AG04449 (cell line): ENCODE measurements around the gene GABRD.

Experiments
- CTCF ChIA-PET: fragments of 350-600 bp; formaldehyde crosslinking; extraction: SDS; loops from one replicate; lab custom pipeline; 2021; ENCODE audit warnings: antibody characterized with exemption; lab: Yijun Ruan, JAX
- POLR2A ChIA-PET: fragments of 400-600, 350-600 bp; formaldehyde crosslinking; extraction: SDS; loops from one replicate; lab custom pipeline; 2020; ENCODE audit warnings: antibody characterized with exemption, inconsistent platforms; lab: Yijun Ruan, JAX
- DNase-seq: peaks from one replicate; pipeline ENCODE4 v3.0.0-alpha.2; 2010; ENCODE audit warnings: low read depth, low spot score
- H3K4me3 ChIP-seq: 2 replicates; pipeline ENCODE4 v1.5.1; 2011; ENCODE audit warnings: low read depth, mild to moderate bottlenecking, control low read depth, low read length
- CTCF ChIP-seq: IDR thresholded peaks from one replicate; pipeline ENCODE4 v1.5.1; 2011; ENCODE audit warnings: mild to moderate bottlenecking, moderate library complexity, low read length, control low read depth, inconsistent platforms; ENCODE audit not compliant: insufficient read depth; ENCODE audit errors: missing control alignments

The GABRD gene

GRCh38 chr1:2059290-2059953 is 40.3 kb downstream of the GABRD start:
- POLR2A ChIA-PET, result no interaction called here
- no peak for DNase-seq
- CTCF ChIA-PET, result interaction anchor here (7.0 kb wide), 1 partner anchor 14 kb away, joined by 46 read pairs; no protein-coding TSS in a partner anchor
- H3K4me3 ChIP-seq, result no peak overlapping the region
- no peak for TF ChIP-seq CTCF

- ChIA-PET POLR2A (no interaction called here), CTCF (interaction anchor here (7.0 kb wide), 1 partner anchor 15 kb away, joined by 46 read pairs; no protein-coding TSS in a partner anchor)
- DNase-seq, result no peak
- no peak for TF ChIP-seq CTCF
- no peak overlapping the region for H3K4me3 ChIP-seq
These were observed 40.9 kb downstream of the GABRD start for GRCh38 chr1:2060072-2060471.

GRCh38 chr1:2060535-2060934 is 41.4 kb downstream of the GABRD start:
- ChIA-PET POLR2A (no interaction called here), CTCF (interaction anchor here (7.0 kb wide), 1 partner anchor 15 kb away, joined by 46 read pairs; no protein-coding TSS in a partner anchor)
- no peak overlapping the region for H3K4me3 ChIP-seq
- DNase-seq, result no peak
- no peak for TF ChIP-seq CTCF

- no peak for TF ChIP-seq CTCF
- no peak for DNase-seq
- ChIA-PET CTCF (no interaction called here), POLR2A (no interaction called here)
- no peak overlapping the region for H3K4me3 ChIP-seq
These were observed 42.1 kb downstream of the GABRD start for GRCh38 chr1:2061065-2061778.

GRCh38 chr1:2065699-2066098 is 46.6 kb downstream of the GABRD start:
- CTCF ChIA-PET, result interaction anchor here (1.7 kb wide), 1 partner anchor 21 kb away, joined by 4 read pairs; no protein-coding TSS in a partner anchor
- no peak for TF ChIP-seq CTCF
- no peak for DNase-seq
- no peak overlapping the region for H3K4me3 ChIP-seq
- POLR2A ChIA-PET, result no interaction called here

- no peak overlapping the region for H3K4me3 ChIP-seq
- ChIA-PET CTCF (interaction anchor here (0.9 kb wide), 1 partner anchor 23 kb away, joined by 3 read pairs; no protein-coding TSS in a partner anchor), POLR2A (no interaction called here)
- no peak for DNase-seq
- no peak for TF ChIP-seq CTCF
These were observed 48.2 kb downstream of the GABRD start for GRCh38 chr1:2067393-2067792.
